Retina (tissue), 1 donor: ENCODE data around the gene C6orf163.

ENCODE experiments used
- DNase-seq: peaks from one replicate; pipeline ENCODE4 v3.0.0-alpha.2; 2016

C6orf163 gene

DNA sequence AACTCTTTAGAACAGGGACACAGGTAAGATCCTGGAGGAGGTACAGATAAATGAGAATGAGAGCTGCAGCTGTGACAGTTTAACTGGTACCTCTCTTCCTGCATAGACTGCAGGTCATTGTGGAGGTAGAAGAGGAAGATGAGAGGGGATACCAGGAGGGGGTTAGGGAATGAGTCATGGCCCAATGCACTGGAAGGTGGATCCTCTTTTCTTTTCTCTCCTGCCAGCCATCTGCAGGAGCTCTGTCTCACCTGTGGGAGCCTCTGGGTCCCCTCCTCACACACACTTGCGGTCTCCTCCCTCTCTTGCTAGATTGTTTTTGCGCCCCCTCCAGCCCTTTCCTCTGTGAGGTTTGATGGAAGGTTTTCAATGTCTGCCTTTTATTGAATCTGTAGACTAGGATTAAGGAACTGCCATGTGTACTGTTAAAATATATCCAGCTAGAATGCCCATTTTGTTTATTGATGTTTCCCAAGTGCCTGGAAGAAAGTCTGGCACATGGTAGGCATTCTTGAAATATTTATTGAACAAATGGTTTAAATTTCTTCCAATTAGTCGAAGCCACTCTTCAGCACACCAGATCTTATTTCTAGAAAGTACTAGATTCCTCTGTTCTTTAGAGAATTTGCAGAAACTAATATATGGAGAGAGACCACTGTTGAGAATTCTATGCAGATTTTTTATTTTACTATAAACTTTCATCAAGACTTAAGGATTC, 13.0 kb downstream of the C6orf163 start:
- DNase-seq, result no peak

DNA sequence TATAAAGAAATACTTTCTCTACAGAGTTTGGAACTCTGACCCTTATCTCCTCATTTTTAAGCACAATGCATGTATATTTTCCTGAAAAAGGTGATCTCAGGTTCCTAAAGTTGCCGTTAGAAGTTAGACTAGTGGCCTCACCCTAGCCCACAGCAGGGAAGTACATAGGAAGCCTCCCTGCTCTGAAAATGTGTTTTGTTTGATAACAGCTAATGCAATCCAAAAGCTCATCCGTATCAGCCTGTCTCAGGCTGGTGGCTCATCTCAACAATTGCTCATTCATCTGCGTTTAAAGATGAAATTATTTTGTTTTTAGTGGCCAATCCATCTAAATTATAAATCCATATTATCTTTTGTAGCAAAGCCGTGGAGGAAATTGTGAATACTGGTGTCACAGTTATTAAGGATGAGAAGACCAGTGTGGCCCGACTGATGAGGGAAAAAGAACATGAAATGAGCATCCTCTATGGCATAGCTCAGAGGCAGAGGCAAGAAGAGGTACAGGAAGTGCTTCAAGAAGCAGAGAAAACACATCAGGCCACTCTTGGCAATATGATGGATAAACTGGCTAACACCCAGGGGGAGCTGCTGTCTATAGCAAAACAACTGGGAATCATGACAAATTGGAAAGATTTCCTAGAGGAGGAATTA, 20.1 kb downstream of the C6orf163 start:
- DNase-seq, result no peak

DNA sequence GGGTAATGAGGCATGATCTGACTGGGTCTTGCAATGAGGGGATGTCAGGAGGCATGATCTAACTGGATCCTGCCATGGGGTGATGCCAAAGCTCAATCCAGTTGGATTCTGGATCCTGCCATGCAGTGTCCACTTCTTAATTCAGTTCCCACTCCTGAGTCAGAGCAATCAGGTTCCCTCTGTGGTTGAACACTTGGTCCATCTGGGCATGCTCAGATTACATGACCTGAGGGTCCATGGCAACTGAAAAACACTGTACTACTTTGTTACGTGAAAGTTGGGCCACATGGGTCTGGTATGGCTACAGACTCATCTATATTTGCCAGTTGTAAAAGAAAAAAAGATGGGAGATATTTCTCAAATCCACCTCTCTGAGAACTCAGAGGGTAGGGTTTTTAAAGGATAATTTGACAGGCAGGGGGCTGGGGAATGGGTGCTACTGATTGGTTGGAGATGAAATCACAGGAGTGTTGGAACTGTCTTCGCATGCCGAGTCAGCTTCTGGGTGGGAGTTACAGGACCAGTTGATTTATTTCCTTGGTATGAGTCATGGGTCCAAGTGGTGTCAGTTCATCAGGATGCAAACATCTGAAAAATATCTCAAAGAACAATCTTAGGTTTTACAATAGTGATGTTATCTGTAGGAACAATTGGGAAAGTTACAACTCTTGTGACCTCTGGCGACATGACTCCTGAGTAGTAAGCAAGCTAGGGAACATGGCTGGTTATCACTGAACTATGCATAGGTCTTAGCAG, 21.6 kb downstream of the C6orf163 start:
- DNase-seq, result no peak

DNA sequence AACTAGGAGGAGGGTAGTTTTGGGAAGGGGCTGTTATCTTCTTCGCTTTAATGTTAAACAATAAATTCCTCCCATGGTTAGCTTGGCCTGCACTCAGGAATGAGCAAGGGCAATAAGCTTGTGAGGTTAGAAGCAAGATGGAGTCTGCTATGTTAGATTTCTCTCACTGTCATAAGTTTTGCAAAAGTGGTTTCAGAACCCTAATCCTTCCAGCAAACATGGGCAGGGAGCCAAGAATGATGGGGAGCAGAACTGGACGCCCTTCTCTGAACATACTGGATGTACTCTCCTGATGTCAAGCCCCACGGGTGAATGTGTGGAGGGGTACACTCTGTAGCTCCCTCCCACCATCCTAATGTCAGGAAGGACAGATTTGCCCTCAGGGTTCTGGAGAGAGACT, 22.3 kb downstream of the C6orf163 start:
- DNase-seq, result no peak

DNA sequence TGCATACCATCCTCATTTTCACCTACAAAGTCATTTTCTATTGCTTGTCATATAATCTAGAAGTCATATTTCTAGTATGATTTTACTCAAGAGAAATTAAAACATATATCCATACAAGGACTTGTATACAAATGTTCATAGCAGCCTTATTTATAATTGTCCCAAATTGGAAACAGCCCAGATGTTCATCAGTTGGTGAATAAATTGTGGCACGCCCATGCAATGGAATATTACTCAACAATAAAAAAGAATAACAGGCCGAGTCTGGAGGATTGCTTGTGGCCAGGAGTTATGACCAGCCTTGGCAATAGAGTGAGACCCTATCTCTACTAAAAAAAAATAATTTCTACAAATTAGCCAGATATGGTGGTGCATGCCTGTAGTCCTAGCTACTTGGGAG, 28.8 kb downstream of the C6orf163 start:
- DNase-seq, result no peak

DNA sequence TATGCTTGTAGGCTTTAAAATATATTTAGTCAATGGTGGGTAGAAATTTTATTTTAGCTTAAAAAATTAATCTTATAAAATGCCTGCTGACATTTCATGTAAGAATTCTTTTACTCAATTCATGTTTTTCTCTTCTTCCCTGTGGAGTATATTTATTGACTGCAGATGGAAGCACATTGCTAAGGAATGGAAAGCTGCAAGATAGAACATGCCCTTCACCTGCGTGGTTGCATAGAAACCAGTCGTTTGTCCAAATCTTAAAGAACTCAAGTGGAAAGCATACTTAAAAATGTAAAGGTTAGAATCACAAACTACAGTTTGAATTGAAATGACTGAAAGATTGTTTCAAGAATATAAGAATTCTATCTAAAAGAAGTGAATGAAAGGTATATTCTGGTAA, 30.7 kb downstream of the C6orf163 start:
- no peak for DNase-seq

DNA sequence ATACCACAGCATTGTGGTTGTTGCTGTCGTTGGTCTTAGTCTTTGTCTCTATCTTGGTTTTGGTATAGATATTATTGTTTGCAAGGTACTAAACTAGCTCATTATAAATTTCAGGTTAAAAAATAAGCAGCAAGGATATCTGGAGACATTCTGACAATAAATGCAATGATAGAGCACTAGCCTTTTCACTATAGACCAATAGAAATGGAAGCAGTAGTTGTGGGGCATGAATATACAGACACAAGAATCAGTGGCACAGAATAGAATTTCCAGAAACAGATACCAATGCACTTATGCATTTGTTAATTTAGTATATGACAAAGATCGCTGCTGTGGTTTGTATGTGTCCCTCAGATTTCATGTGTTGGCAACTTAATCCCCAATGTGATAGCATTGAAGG, 32.0 kb downstream of the C6orf163 start:
- DNase-seq, result no peak

DNA sequence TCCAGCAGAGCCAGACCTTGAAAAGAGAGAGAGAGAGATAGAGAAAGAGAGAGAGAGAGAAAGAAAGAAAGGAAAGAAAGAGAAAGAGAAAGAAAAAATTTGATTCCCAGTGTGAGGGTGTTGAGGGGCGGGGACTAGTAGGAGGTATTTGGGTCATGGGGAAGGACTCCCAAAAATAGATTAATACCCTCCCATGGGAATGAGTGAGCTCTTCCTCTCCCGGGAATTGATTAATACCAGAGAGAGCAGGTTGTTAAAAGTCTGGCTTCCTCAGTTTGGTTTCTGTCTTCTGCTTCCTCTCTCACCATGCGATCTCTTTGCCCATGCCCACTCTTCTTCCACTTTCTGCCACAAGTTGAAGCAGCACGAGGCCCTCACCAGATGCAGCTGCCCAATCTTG, 34.3 kb downstream of the C6orf163 start:
- DNase-seq, result no peak

DNA sequence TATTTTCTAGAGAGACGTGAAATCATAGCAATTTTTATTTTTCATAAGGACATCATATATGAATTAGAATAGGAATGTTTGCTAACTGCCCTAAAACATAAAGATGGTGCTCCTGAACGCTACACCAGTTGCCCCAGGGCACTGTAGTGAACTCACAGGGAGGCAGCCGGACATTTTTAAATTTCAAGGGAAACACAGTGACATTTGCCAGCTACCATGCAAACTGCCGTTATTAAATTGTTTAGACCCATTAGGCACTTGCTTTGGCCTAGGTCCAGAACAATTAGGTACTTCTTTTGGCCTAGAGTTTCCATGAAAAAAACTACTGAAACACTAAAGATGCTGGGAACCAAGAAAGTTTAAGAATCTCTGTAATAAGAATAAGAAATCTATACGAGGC, 38.2 kb downstream of the C6orf163 start:
- DNase-seq, result no peak

DNA sequence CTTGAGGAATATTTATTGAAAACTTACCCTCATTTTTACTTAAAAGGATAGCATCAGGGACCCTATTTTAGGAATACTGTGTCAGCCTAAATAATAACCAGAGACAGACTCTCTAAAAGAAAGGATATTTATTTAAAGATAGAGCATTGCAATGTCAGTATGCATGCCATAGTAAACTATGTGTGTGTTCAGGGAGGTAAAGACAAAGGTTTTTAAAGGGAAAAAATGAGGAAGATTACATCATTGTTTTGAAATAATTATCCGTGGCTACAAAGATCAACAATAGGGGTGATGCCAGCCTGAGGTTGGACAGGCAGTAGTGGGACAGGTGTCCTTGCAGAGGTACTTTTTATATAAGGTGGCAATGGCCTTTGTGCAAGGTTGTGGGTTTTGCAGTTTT, 39.4 kb downstream of the C6orf163 start:
- no peak for DNase-seq

DNA sequence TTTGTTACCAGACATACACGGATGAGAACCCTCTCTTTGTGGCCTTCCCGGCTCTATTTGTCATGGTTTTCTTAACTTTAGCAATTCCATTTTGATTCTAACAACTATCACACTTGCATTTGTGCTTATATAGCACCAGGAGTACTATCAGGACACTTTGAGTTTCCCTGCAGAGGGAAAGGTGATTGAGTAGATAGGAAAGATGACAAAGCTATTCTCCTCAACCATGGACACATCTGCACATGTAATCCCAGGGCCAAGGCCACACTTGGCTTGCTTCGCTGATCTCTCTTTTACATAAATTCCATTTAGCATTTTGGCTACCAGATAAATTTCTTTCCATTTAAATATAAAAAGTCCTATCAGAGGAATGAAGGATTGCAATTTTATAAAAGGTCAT, 39.8 kb downstream of the C6orf163 start:
- no peak for DNase-seq

DNA sequence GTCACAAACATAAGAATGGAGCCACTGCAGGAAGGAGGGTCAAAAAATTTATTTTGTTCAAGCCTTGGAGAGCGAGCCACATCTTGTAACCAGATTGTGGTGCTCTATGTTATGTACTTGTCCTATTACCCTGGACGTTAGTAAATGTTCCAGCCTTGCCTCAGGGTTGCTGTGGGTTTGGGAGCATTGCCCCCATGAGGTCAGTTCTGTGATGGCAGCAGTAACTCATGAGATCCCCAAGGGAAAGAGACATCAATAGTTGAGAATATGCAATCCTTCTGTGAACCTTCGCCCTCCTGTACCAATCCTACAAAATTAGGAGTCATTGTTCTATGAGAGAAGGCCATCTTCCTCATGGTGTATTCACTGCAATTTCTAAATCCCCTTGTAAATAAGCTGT, 46.7 kb downstream of the C6orf163 start:
- peak; percentile 22 for DNase-seq

DNA sequence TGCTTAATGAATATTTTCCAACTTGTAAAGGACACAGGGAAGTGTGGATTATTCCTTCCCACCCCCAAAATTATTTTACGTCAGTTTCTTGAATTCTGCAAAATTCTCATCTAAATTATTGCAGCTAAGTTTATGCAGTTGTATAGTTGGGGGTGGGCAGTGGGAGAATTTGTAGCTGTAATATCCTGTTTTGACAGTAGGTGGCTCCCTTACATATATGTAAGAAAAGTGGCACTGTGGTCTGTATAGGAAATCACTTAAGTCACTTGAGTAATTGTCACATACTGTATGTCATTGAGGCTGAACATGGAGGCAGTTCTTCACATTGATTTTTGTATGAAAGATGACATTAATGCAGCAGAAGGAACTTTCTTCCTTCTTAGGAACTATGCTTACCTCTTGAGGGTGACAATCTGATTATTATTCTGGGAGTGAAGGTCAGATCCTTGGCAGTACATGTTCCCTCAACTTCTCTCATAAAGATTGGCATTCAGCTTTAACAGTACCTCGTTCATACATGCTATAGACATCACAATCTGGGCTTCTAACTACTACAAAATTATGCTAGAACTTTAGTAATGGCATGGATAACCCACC, 48.5 kb downstream of the C6orf163 start:
- DNase-seq, result peak; percentile 63

DNA sequence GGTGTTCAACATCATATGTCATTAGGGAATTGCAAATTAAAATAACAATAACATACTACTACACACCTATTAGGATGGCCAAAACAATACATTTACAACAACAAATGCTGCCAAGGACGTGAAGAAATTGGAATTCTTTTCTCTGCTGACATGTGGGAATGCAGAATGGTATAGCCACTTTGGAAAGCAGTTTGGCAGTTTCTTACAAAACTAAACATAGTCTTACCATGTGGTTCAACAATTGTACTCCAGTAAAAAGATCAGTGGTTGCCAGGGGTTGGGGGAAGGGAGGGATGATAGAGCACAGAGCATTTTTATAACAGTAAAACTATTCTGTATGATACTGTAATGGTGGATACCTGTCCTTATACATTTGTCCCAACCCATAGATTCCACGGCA, 50.8 kb downstream of the C6orf163 start:
- DNase-seq, result no peak

DNA sequence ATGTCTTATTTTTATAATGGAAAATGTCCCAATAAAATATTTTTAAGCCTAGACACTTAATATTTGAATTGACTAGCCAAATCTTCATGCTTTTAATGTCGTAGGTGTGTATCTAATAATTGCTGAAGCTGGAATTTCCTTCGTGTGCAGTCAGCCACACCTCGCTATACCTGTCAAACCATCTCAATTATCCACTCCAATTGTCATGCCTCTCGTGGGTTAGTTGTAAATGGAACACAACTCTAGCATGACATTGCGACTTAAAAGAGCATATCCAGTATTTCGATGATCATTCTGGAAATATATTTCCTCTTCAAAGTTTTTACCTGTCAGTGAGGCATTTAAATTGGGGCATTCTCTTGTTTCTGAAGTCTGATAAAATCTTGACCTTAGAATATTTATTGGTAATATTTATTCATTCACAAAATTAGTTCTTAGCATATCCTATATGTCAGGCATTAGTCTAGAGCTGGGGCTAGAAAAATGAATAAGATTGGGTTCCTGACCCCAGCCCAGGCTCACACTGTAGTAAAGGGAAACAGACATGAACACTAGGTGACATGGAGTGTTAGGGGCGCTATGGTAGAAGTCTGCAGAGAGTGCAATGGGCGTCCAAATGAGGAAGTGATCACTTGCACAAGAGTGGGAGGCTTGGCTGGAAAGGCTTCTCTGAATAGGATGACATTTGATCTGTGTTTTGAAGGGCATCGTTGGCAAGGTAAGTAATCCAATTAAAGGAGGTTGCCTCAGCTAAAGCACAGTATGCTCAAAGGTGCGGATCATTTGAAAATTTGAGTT, 52.2 kb downstream of the C6orf163 start:
- no peak for DNase-seq

DNA sequence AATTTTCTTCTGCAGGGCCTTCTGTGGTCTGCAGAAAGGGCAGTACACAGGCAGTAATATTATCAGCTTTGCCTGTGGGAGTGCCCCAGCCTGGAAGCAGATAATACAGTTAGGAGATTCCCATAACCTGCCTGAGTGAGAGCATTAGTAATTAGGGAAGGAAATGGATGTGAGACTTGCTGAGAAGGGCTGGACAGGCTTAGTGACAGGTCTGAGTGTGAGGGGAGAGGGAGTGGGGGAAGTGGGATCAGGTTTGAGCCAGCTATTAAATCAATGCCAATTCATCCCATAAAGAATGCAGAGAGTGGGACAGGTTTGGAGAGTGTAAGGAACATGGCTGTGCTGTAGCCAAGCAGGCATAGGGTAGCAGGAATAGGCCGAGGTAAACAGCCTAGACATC, 53.0 kb downstream of the C6orf163 start:
- DNase-seq, result no peak

DNA sequence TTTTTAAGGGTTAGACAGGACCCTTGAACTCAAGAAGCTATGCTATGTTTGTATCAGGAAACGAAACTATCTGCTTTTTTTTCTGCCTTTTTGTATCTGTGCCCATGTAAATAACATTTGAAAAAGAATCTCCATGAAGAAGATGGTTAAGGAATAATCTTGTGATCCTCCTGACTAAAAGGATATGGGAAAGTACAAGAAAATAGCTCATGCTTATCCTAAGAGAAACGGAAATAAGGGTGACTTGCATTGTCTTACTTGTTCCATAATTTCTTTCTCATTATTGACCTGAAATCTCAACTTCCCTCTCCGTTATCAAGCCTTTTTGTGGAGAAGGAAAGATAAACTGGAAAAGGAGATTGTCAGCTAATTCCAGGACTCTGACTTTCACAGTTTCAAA, 57.2 kb downstream of the C6orf163 start:
- DNase-seq, result no peak

DNA sequence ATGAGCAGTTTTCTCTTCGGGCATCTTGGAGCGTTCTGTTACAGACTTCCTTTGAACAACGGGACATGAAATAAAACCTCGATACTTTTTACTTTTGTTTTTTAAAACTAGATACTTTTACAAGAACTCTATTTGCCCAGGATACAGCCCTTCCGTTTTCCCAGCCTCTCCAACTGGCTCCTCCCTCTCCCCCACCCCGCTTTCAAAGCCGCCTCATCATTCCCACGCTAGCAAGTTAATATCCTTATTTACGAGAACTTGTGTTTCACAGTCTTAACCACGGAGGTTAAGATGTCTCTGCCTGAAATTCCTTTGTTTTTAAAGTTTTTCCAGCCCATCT, 62.9 kb downstream of the C6orf163 start:
- no peak for DNase-seq

DNA sequence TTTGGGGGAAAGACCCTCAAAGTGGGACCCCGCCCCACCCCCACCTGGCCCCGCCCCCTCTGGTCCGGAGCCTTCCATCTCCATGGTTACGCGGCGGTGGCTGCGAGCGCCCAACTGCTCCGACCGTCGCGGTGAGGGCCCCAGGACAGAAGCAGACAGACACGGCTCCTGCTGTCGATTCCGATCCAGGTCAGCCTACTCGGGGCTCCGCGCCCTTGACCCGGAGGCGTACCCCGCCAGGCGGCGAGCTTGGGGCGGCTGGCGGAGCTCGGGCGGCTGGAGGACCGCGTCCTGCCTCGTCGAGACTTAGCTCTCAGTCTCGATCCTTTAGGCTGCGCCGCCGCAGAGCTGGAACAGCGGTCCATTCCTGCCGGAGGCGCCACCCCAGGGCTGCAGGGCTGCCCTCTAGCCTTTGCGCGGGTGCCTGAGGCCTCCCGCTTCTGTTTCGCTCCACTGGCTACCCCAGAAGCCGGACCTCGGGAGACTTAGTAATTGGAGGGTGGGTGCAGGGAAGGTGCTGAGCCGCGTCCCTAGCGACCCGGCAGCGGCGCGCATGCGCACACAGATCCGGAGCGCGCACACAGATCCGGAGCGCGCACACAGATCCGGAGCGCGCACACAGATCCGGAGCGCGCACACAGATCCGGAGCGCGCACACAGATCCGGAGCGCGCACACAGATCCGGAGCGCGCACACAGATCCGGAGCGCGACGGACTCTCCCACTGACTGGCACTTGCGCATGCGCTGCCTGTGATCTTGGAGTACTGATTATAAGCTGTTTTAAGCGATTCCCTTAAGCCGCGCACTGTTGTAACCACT, 63.5 kb downstream of the C6orf163 start, which contains the start of gene CFAP206:
Gene CFAP206 (plus strand): TSS at position 72 of the 820 bp plus-strand sequence. CDS start 1,868 bp downstream, outside the sequence.
- DNase-seq, result peak; percentile 98

DNA sequence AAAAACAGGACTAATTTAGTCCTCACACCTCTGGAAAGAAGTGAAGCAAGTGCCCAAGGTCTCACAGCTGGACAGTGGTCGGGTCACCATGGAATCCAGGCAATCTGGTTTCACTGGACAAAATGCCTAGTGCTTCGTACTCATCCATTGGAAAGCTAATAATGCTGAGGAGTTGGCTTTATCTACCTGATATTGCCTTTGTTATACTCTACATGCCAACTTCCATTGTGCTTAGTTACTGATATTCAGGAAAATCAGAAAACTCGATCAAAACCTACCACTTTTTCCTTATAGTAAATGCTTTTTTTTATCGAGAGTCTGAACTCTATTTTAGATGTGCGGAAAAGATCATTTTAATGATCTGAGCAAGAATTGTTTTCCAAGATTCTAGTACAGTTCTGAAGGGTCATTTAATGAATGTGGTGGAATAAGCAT, 64.1 kb downstream of the C6orf163 start:
- DNase-seq, result no peak
